GM18907 (cell line): ENCODE data around the gene SPATA6.

Experiments
- ATAC-seq: cut with Tn5 transposase; IDR thresholded peaks from one replicate; pipeline ENCODE4 v1.9.1; 2021; ENCODE audit warnings: mild to moderate bottlenecking, moderate library complexity; ENCODE audit not compliant: unreplicated experiment

Gene SPATA6

GRCh38 chr1:48258106-48258505, 213.9 kb downstream of the SPATA6 start:
- ATAC-seq = no peak

DNA sequence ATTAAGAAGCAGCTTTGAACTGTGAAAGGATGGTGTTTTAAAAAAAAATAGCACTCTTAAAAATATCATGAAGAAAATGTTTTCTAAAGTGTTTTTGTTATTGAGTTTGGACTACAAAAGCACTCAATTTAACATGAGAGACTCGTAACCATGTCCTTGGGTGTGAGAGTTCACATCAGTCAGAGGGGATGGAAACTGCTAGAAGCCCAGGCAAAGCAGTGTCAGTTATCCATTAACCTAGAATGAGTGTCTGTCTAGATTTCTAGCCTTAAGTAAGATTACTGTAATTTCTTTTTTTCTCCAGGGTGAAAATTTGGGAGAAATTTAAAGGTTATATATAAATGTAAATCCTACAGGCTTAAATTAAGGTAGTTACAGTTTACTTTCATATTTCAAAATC, 217.8 kb downstream of the SPATA6 start:
- no peak for ATAC-seq

- ATAC-seq = no peak
Observed at GRCh38 chr1:48251821-48252220, 220.2 kb downstream of the SPATA6 start.

- ATAC-seq = no peak
Observed at GRCh38 chr1:48251323-48251722, 220.7 kb downstream of the SPATA6 start.

GRCh38 chr1:48250572-48250971, 221.4 kb downstream of the SPATA6 start:
- ATAC-seq = no peak

- no peak for ATAC-seq
Observed at GRCh38 chr1:48249868-48250267, 222.1 kb downstream of the SPATA6 start.

DNA sequence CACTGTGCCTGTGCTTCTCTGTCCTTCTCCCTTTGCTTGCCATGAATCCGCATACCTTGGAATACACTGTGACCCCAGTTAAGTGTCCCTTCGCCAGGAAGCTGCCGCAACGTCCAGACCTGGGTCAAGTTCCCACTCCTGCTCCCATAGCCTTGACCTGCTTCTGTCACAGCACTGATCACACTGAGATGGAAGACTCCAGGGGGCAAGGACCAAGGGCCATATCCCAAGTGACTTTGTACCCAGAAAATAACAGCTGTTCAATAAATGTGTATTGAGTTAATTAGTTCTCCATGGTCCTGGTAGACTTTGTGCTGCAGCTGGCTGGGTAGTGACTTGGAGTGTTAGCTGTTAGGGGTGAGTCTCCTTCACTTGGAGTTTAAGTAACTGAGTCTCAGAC, 223.6 kb downstream of the SPATA6 start:
- no peak for ATAC-seq

GRCh38 chr1:48246727-48247126, 225.3 kb downstream of the SPATA6 start:
- ATAC-seq = no peak
